ENCODE data around the gene TMEM120B.
"Not testable (repeated sequence)": the region's sequence is repeated elsewhere in the genome, so short reads cannot be mapped to it uniquely, and the experiment has no call there.

Gene TMEM120B

DNA sequence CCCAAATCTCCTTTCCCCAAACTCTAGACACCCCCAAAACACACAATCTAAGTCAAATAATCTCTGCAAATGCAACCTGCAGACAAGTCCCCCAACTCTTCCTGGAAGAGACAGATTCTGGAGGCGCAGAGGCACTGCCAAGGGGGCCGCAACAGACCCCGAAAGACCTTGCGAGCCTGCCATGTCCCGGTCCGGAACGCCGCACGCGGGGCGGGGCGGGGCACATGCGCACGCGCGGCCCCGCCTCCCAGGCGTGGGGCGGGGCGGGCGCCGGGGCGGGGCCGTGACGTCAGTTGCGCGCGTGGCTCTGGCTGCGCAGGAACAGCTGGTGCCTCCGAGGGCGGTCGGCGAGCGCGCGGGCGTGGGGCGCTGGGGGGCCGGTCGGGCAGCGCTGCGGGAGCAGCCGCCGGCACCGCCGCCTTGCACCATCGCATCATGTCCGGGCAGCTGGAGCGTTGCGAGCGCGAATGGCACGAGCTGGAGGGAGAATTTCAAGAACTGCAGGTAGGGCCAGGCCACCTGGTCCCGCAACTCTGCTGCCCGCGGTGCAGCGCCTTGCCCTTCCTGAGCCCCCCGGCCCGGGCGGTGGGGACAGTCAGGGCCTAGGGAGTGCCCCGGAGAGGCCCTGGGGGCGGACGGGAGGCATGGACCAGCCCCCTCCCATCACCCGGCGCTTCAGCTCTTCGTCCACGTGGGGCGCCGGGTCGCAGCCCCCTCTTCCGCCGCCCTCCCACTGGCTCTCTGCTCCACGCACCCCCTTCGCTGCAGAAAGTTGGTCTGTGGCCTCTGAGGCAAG is at the start of gene TMEM120B:
TSS of gene TMEM120B (plus strand) at position 292 of the 796 bp plus-strand sequence. CDS start at position 436, 144 bp downstream.
- FAIRE-seq (peak; percentile 20), DNase-seq (ENCODE audit: insufficient read length, low spot score) (peak; percentile 83)

DNA sequence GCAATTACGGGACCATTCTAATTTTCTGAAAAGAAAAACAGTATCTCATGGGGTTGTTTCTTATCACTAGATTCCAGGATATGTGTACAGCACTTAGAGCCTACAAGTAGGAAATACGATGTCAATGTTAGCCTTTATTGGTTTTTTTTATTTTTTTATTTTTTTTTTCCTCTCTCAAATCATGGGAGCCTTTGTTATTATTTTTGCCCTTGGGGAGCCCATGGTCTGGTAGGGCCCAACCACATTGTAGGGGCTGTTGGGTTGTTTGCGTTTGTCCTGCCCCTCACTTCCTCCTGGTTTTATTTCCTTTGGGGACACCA is 49.0 kb upstream of the TMEM120B start:
- DNase-seq (ENCODE audit: insufficient read length, low spot score), result no peak
- FAIRE-seq, result no peak

DNA sequence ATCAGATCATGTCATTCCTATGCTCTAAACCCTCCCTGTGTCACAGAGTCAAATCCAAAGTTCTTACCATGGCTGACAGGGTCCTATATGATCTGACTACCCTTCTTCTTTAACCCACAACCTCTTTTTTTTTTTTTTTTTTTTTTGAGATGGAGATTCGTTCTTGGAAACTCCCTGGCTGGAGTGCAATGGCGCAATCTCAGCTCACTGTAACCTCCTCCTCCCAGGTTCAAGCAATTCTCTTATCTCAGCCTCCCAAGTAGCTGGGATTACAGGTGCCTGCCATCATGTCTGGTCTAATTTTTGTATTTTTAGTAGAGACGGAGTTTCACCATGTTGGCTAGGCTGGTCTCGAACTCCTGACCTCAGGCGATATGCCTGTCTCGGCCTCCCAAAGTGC is 45.7 kb upstream of the TMEM120B start:
- not testable (repeated sequence) for FAIRE-seq; DNase-seq (ENCODE audit: insufficient read length, low spot score)

DNA sequence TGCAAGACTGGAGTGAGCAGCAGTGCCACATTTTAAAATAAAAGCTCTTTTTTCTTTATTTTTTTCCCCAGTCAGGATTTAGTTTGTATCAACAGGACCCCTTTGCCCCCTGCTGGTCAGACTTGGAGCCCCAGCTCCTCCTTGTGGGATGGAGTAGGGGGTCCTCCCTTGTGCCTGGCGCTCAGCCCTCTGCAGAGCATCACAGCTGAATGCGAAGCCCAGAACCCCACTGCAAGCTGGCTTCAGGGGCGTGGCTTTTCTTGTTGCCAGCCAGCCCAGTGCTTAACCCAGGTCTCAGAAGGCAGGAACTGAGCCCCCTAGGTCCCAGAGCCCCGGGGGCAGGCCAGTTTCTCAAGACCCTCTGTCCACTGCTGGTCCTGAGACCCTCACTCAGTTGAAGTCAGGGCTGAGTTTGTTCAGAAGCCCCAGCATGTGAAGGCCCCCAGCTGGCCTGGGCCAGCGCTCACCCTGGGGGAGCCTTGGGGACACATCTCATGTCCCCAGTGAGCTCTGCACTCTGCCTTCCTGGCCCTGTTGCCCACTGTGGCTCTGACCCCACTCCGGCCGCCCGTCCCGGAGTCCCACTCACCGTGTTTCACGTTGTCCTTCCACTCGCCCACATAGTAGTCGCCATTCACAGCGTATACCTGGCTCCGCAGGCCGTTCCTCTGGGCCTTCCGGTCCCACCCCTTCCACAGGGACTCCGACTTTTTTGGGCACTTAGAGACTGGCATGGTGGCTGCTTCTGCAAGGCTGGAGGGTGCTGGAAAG is 43.6 kb upstream of the TMEM120B start:
- FAIRE-seq, result no peak
- no peak for DNase-seq (ENCODE audit: insufficient read length, low spot score)

DNA sequence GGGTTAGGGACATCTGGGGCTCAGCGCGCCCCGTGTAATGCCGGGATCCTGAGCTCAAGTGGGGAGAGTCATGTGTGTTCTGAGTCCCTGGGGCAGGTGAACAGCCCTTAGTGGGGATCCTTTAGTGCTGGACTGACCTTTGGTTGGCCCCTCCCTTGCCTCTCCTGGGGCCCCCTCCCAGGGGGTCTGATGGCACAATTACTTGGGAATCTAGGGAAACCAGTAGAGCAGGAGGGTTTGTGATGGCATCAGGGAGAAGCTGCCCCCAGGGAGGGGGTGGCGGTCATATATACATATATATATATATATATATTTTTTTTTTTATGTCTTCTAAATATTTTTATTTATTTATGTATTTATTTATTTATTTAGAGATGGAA is 43.0 kb upstream of the TMEM120B start, which contains the start of gene MORN3:
TSS of gene MORN3 (minus strand) at position 134 of the 380 bp plus-strand sequence. CDS start 171 bp downstream, outside the sequence.
- DNase-seq (ENCODE audit: insufficient read length, low spot score) (no peak), FAIRE-seq (no peak)

DNA sequence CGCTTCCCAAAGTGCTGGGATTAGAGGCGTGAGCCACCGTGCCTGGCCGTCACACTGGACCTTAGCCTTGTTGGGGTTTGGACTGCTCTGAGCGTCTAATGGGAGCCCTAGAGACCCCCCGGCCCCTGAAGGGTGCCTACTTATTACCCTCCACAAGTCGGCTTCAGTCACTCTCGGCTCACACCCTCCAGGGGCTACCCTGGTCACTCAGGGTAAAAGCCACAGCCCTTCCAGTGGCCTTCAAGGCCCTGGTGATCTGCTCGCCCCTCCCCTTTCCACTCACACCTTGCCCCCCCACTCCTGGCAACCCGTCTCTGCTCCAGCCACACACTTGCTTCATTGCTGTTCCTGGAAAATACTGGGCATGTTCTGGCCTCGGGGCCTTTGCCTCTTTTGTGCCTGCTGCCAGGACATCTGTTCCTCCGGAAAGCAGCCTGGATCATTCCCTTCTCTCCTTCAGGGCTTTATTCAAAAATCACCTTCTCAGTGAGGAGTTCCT is 39.5 kb upstream of the TMEM120B start:
- FAIRE-seq, result peak; percentile 48
- no peak for DNase-seq (ENCODE audit: insufficient read length, low spot score)

DNA sequence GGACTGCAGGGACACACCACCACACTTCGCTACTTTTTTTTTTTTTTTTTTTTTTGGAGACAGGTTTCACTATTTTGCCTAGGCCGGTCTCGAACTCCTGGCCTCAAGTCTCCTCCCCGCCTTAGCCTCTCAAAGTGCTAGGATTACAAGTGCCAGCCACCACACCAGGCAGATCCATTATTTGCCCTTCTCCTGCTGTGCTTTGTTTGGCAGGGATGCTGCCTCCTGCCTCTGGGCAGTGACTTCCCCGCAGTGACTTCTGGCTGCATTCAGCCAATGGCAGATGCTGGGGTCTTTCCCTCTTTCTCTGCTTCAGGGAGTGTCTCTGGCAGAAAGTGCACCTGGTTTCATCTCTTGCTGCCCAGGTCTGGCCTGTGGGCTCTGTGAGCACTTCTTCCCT is 36.4 kb upstream of the TMEM120B start:
- DNase-seq (ENCODE audit: insufficient read length, low spot score) (no peak), FAIRE-seq (no peak)

DNA sequence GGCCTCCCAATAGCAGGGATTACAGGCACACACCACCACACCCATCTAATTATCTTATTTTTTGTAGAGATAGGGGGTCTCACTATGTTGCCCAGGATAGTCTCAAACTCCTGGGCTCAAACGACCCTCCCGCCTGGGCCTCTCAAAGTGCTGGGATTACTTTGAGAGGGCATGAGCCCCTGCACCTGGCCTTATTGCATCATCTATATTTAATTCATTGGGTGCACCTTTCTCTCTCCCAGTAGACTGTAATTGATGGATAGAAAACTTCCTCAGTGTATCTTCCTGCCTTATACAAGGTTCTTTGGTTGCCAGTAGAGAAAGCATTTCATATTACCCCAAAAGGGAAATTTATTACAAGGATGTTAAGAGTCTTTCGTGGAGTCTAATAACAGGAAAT is 34.2 kb upstream of the TMEM120B start:
- no peak for FAIRE-seq

DNA sequence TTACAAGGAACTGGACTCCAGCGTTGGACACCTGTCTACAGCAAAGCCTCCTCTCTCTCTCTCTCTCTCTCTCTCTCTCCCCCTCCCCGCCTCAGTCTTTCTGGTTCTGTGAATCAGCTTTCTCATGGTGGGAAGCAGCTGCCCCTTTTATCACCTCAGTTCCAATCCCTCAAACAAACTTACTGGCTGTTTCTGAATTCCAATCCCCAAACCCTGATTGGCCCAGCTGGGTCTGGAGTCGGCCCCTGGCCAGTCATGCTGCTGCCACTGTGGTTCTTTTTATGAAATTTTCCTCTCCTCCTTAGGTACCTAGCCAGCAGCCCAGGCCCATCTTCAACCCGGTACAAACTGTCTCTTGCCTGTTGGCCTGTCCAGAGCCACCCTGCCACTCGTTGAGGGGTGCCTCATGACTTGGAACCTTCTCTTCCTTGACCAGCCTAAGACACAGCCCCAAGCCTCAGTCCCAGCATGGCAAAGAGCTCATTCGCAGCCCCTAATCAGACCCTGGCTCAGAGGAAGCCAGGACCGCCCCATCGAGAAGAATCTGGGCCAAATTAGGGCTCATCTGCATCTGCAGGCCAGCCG is 33.7 kb upstream of the TMEM120B start:
- DNase-seq (ENCODE audit: insufficient read length, low spot score) (no peak), FAIRE-seq (no peak)

More for the DNA sequence above, 34.2 kb upstream of the TMEM120B start:
- DNase-seq (ENCODE audit: insufficient read length, low spot score), result no peak

DNA sequence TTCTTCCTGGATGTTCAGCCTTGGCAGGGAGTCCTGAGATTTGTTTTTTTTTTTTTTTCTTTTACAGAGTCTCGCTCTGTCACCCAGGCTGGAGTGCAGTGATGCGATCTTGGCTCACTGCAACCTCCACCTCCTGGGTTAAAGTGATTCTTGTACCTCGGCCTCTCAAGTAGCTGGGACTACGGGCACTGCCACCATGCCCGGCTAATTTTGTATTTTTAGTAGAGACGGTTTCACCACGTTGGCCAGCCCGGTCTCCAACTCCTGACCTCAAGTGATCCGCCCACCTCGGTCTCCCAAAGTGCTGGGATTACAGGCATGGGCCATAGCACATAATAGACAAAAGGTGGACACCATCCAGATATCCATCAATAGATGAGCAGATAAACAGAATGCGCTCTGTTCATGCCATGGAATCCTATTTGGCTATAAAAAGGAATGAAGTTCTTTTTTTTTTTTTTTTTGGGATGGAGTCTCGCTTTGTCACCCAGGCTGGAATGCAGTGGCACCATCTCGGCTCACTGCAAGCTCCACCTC is 32.8 kb upstream of the TMEM120B start:
- DNase-seq (ENCODE audit: insufficient read length, low spot score); FAIRE-seq: not testable (repeated sequence)

DNA sequence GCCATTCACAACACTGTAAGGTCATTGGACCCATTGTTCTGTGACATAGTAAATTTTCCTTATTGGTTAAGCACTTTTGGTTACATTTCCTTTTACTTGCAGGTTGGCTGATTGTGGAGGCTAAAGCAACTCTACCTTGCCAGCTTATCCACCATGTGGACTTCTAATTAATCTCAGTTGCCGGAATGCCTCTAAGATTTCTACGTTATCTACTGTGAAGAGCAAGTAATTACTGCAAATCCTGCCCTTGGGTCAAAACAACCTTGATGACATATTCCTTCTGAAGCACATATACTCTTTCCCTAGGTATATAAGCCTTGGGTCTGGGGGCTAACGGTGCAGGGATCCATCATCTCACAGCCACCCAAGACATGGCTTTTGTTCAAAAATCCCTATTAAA is 23.6 kb upstream of the TMEM120B start:
- DNase-seq (ENCODE audit: insufficient read length, low spot score) (no peak), FAIRE-seq (no peak)

DNA sequence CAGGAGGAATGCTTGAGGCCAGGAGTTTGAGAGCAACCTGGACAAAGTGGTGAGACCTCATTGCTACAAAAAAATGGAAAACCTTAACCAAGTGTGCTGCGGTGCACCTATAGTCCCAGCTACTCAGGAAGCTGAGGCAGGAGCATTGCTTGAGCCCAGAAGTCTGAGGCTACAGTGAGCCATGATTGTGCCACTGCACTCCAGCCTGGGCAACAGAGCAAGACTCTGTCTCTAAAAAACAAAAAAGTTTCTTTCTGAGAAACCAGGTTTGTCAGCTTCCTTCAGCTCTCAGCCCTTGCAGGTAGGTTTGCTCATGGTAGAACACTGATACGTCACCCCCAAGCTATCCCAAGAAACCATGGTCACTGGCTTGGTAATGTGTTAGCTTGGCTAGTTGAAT is 23.1 kb upstream of the TMEM120B start:
- FAIRE-seq (no peak), DNase-seq (ENCODE audit: insufficient read length, low spot score) (no peak)

DNA sequence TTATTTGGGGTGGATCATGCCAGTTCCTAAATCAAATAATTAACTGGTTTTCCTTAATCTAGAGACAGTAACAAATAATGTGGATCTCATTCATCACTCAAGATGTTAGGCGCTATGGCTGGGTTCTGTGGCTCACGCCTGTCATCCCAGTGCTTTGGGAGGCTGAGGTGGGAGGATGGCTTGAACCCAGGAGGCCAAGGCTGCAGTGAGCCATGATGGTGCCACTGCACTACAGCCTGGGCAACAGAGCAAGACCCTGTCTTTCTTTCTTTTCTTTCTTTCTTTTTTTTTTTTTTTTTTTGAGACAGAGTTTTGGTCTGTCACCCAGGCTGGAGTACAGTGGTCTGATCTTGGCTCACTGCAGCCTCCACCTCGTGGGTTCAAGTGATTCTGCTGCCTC is 19.8 kb upstream of the TMEM120B start:
- not testable (repeated sequence) for FAIRE-seq; DNase-seq (ENCODE audit: insufficient read length, low spot score)

DNA sequence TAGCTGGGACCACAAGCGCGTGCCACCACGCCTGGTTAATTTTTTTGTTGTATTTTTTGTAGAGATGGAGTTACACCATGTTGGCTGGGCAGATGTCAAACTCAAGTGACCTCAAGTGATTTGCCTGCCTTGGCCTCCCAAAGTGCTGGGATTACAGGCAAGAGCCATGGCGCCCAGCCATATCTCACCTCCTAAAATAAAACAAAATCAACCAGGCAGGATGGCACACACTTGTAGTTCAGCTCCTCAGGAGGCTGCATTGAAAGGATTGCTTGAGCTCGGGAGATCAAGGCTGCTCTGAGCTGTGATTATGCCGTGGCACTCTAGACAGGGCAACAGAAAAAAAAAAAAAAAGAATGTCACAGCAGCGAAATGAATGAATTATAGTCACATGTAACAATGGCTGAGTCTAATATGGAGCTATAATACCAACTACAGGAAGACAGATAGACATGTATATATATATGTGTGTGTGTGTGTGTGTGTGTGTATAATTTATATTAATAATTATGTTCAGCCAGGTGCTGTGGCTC is 19.3 kb upstream of the TMEM120B start:
- FAIRE-seq (no peak), DNase-seq (ENCODE audit: insufficient read length, low spot score) (no peak)

DNA sequence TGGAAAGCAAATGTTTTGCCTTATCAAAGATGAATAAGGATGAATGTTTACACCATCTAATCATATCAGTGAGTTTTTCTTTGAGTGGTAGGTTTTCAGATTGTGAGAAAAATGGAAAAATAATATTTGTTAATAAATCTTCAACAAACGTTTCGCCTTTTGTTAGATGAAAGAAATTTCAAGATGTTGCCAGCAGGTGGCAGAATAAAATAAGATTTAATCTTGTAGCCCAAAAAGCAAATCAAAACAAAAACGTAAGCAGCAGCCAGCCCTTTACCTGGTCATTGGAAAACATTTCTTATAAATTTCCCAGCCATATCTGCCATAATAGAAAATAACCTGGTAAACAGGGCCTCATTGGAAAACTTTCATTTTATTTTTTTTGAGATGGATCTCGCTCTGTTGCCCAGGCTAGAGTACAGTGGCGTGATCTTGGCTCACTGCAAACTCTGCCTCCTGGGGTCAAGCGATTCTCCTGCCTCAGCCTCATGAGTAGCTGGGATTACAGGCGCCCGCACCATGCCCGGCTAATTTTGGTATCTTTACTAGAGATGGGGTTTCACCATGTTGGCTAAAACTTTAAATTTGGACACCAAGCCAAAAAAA is 15.4 kb upstream of the TMEM120B start:
- peak; percentile 61 for DNase-seq (ENCODE audit: insufficient read length, low spot score)
- no peak for FAIRE-seq

DNA sequence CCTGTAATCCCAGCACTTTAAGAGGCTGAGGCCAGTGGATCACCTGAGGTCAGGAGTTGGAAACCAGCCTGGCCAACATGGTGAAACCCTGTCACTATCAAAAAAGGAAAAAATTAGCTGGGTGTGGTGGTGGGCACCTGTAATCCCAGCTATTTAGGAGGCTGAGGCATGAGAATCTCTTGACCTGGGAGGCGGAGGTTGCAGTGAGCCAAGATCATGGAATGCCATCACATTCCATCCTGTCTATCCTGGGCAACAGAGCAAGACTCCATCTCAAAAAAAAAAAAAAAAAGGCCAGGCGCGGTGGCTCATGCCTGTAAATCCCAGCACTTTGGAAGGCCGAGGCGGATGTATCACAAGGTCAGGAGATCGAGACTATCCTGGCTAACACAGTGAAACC is 14.7 kb upstream of the TMEM120B start:
- not testable (repeated sequence) for DNase-seq (ENCODE audit: insufficient read length, low spot score); FAIRE-seq

DNA sequence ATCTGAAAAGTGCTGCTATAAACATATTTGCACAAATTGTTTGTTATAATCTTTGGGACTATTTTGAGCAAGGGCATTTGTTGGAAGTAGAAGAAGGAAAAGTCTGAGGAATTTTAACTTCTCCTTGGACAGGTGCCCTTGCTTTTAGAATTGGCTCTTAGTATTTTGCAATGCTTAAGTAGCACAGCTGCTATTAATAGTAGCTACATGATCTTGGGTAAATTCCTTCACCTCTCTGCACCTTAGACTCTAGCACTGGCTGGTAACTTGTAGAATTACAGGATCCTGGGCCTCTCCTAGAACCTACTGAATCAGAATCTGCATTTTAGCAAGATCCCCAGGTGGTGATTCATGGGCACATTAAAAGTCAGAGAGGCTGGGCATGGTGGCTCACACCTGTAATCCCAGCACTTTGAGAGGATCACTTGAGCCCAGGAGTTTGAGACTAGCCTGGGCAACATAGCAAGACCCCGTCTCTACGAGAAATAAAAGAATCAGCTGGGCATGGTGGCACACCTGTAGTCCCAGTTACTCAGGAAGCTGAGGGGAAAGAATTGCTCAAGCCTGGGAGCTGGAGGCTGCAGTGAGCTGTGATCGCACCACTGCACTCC is 10.8 kb upstream of the TMEM120B start:
- DNase-seq (ENCODE audit: insufficient read length, low spot score), result no peak
- FAIRE-seq, result no peak

DNA sequence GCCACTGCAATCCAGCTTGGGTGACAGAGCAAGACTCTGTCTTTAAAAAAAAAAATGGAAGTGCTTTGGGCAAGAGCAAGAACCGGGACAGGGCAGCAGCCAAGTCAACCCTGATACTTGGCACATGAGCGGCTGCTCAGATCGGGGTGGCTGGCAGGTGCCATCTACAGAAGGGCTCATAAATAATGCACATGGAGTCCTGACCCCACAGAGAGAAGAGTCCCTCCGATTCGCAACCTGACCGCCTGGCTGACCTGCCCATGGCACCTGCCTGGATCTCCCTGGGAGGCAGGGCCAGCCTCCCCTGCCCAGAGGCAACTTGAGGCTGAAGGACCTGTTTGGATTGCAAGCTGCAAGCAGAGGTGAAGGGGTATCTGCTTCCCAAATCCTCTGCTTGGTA is 9.6 kb upstream of the TMEM120B start:
- DNase-seq (ENCODE audit: insufficient read length, low spot score), result no peak
- FAIRE-seq, result no peak

DNA sequence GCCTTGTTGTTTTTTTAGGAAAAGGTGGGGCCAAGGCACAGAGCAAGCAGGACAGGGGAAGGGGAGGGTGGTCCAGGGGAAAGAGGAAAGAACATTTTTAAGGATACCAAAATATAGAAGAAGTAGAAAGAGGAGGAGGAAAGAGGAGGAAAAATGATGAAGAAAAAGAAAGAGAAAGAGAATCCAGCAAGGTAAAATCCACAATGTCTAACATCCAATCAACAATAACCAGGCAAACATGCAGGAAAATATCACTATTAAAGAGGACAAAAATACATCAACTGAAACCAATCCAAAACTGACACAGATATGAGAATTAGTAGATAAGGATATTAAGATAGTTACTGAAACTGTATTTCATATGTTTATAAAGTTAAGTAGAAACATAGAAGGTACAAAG is 7.0 kb upstream of the TMEM120B start:
- no peak for DNase-seq (ENCODE audit: insufficient read length, low spot score)
- no peak for FAIRE-seq

Measured in HTR-8/SVneo (cell line).